Measurements from ENCODE around the gene DCXR.

Gene DCXR

DNA sequence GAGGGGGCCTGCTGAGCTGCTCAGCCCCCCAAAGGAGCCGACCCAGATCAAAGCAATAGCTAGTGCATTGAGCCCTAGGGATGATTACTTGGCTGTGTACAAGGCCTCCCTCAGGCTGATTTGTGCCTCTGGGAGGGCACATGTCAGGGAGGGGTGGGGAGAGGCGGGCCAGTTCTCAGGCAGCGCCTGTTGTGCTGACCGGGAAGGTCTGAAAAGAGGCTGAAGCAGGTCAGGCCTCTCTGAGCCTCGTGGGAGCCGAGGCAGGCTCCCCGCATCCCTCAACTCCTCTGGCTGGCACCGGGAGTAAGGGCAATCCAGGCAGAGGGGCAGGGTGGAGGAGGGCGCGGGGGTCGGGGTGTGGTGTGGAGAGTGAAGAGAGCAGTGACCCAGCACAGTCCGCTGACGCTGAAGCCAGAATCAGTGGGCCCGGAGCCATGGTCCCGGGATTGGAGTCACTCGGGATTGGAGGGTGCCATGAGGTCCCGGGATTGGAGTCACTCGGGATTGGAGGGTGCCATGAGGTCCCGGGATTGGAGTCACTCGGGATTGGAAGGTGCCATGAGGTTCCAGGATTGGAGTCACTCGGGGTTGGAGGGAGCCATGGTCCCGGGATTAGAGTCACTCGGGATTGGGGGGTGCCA, 3.0 kb downstream of the DCXR start:
- Histone ChIP-seq H3K36me3 (ENCODE audit: insufficient read depth, low read length) (no peaks in the 10 kb centered on the region), H3K9ac (ENCODE audit: low read depth, low read length) (no peak overlapping the region), H3K27ac (ENCODE audit: low read depth, low read length) (no peak overlapping the region), H3K4me3 (ENCODE audit: low read length) (no peak overlapping the region), H3K4me1 (ENCODE audit: insufficient read depth, low read length) (peaks cover 9% of the 10 kb centered on the region; the same call in 1 of the 2 replicates), H3K9me3 (ENCODE audit: insufficient read depth, low read depth, low read length) (no peaks in the 10 kb centered on the region), H3K27me3 (ENCODE audit: insufficient read depth, low read length) (no peaks in the 10 kb centered on the region)
- 78% methylated on average over 23 of the region's 23 CpGs for WGBS

DNA sequence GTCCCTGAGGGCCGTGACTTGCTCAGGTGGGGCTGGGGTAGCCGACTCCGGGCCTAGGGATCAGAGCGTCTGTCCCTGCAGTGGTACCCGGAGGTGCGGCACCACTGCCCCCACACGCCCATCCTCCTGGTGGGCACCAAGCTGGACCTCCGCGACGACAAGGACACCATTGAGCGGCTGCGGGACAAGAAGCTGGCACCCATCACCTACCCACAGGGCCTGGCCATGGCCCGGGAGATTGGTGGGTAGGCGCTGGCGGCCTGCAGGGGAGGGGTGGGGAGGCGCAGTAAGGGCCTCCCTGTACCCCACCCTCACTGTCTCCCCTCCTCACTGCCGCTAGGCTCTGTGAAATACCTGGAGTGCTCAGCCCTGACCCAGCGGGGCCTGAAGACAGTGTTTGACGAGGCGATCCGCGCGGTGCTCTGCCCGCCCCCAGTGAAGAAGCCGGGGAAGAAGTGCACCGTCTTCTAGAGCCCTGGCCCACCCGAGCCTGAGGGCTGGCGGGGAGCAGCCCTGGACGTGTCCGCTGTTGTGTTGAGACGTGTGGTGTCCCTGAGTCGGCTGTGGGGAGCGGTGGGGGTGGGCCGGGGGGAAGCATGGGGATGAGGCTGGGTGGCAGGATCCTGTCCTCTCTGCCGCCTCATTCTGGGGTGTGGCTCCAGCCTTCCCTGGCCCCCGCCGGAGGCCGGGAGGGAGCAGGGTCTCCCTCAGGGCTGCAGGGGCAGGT, 4.0 kb downstream of the DCXR start:
- no peaks in the 10 kb centered on the region for H3K27me3 ChIP-seq (ENCODE audit: insufficient read depth, low read length)
- no peak overlapping the region for H3K9ac ChIP-seq (ENCODE audit: low read depth, low read length)
- H3K36me3 ChIP-seq (ENCODE audit: insufficient read depth, low read length): no peaks in the 10 kb centered on the region
- H3K27ac ChIP-seq (ENCODE audit: low read depth, low read length): no peak overlapping the region
- no peak overlapping the region for H3K4me3 ChIP-seq (ENCODE audit: low read length)
- H3K9me3 ChIP-seq (ENCODE audit: insufficient read depth, low read depth, low read length): no peaks in the 10 kb centered on the region
- H3K4me1 ChIP-seq (ENCODE audit: insufficient read depth, low read length): peaks cover 9% of the 10 kb centered on the region; the same call in 1 of the 2 replicates
- WGBS: 92% methylated on average over 38 of the region's 38 CpGs

GRCh38 chr17:82031885-82032627, 5.4 kb downstream of the DCXR start:
- peak overlapping the region; percentile 66 for H3K9ac ChIP-seq (ENCODE audit: low read depth, low read length)
- 0 out of 2 replicates have a peak, but pooled peaks cover 5% of the 10 kb centered on the region for H3K4me1 ChIP-seq (ENCODE audit: insufficient read depth, low read length)
- no peaks in the 10 kb centered on the region for H3K9me3 ChIP-seq (ENCODE audit: insufficient read depth, low read depth, low read length)
- H3K27ac ChIP-seq (ENCODE audit: low read depth, low read length): no peak overlapping the region
- H3K36me3 ChIP-seq (ENCODE audit: insufficient read depth, low read length): no peaks in the 10 kb centered on the region
- 8% methylated on average over 55 of the region's 59 CpGs for WGBS
- peak overlapping the region; percentile 77 for H3K4me3 ChIP-seq (ENCODE audit: low read length)
- H3K27me3 ChIP-seq (ENCODE audit: insufficient read depth, low read length): no peaks in the 10 kb centered on the region

GRCh38 chr17:82031303-82031884, 6.1 kb downstream of the DCXR start, which contains the start of gene RAC3:
Gene RAC3, plus strand, starts transcription at chr17:82031678. Its CDS starts 84 bp downstream, at chr17:82031762.
- peak within 1 kb of the TSS; percentile 66 for H3K9ac ChIP-seq (ENCODE audit: low read depth, low read length)
- 0 out of 2 replicates have a peak, but pooled peaks cover 5% of the 10 kb centered on the region for H3K4me1 ChIP-seq (ENCODE audit: insufficient read depth, low read length)
- no peaks in the 10 kb centered on the region for H3K27me3 ChIP-seq (ENCODE audit: insufficient read depth, low read length)
- no peak within 1 kb of the TSS for H3K27ac ChIP-seq (ENCODE audit: low read depth, low read length)
- H3K9me3 ChIP-seq (ENCODE audit: insufficient read depth, low read depth, low read length): no peaks in the 10 kb centered on the region
- peak within 1 kb of the TSS; percentile 77 for H3K4me3 ChIP-seq (ENCODE audit: low read length)
- under 1% methylated on average over 76 of the region's 96 CpGs for WGBS
- H3K36me3 ChIP-seq (ENCODE audit: insufficient read depth, low read length): no peaks in the 10 kb centered on the region

- 1% methylated on average over 94 of the region's 94 CpGs for WGBS
- H3K9ac ChIP-seq (ENCODE audit: low read depth, low read length): peak overlapping the region; percentile 65
- no peaks in the 10 kb centered on the region for H3K36me3 ChIP-seq (ENCODE audit: insufficient read depth, low read length)
- H3K9me3 ChIP-seq (ENCODE audit: insufficient read depth, low read depth, low read length): no peaks in the 10 kb centered on the region
- H3K27ac ChIP-seq (ENCODE audit: low read depth, low read length): no peak overlapping the region
- H3K27me3 ChIP-seq (ENCODE audit: insufficient read depth, low read length): no peaks in the 10 kb centered on the region
- peak overlapping the region; percentile 60 for H3K4me3 ChIP-seq (ENCODE audit: low read length)
- 0 out of 2 replicates have a peak, but pooled peaks cover 5% of the 10 kb centered on the region for H3K4me1 ChIP-seq (ENCODE audit: insufficient read depth, low read length)
Observed at GRCh38 chr17:82030470-82031302, 6.8 kb downstream of the DCXR start.

DNA sequence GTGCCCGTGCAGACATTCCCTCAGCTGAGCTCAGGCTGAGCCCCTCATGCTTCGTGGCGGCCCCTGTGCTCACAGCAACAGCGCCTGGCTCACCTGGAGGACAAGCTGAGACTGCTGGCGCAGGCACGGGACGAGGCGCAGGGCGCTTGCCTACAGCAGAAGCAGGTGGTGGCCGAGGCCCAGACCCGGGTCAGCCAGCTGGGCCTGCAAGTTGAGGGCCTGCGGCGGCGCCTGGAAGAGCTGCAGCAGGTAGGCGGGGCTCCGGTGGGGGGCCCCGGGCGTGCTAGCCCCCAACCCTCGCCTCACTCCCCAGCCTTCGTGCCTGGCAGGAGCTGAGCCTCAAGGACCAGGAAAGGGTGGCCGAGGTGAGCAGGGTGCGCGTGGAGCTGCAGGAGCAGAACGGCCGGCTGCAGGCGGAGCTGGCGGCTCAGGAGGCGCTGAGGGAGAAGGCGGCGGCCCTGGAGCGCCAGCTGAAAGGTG, 7.5 kb downstream of the DCXR start:
- H3K4me1 ChIP-seq (ENCODE audit: insufficient read depth, low read length): 0 out of 2 replicates have a peak, but pooled peaks cover 5% of the 10 kb centered on the region
- H3K36me3 ChIP-seq (ENCODE audit: insufficient read depth, low read length): no peaks in the 10 kb centered on the region
- no peaks in the 10 kb centered on the region for H3K27me3 ChIP-seq (ENCODE audit: insufficient read depth, low read length)
- no peaks in the 10 kb centered on the region for H3K9me3 ChIP-seq (ENCODE audit: insufficient read depth, low read depth, low read length)
- peak overlapping the region; percentile 8; the same call in 1 of the 2 replicates for H3K4me3 ChIP-seq (ENCODE audit: low read length)
- no peak overlapping the region for H3K27ac ChIP-seq (ENCODE audit: low read depth, low read length)
- WGBS: 70% methylated on average over 31 of the region's 31 CpGs
- no peak overlapping the region for H3K9ac ChIP-seq (ENCODE audit: low read depth, low read length)

DNA sequence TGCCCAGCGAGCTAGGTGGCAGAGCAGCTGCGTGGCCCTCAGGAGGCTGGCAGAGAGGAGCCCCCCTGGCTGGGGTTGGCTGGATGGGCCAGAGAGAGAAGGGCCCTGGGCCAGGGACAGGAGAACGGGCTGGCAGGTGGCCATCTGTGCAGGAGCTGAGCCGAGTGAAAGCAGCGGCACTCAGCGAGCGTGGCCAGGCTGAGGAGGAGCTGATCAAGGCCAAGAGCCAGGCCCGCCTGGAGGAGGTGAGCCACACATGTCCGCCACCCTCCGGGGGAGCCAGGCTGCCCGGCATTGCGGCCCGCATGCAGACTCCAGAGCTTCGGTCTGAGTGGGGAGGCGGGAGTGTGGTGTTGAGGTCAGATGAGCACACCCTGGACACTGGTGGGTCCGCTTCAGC, 8.1 kb downstream of the DCXR start:
- no peak overlapping the region for H3K9ac ChIP-seq (ENCODE audit: low read depth, low read length)
- no peak overlapping the region for H3K27ac ChIP-seq (ENCODE audit: low read depth, low read length)
- WGBS: 94% methylated on average over 16 of the region's 16 CpGs
- no peaks in the 10 kb centered on the region for H3K9me3 ChIP-seq (ENCODE audit: insufficient read depth, low read depth, low read length)
- 0 out of 2 replicates have a peak, but pooled peaks cover 5% of the 10 kb centered on the region for H3K4me1 ChIP-seq (ENCODE audit: insufficient read depth, low read length)
- 0 out of 2 replicates have a peak, but pooled peaks cover under 1% of the 10 kb centered on the region for H3K27me3 ChIP-seq (ENCODE audit: insufficient read depth, low read length)
- H3K4me3 ChIP-seq (ENCODE audit: low read length): no peak overlapping the region
- no peaks in the 10 kb centered on the region for H3K36me3 ChIP-seq (ENCODE audit: insufficient read depth, low read length)

- Histone ChIP-seq H3K36me3 (ENCODE audit: insufficient read depth, low read length) (no peaks in the 10 kb centered on the region), H3K4me1 (ENCODE audit: insufficient read depth, low read length) (0 out of 2 replicates have a peak, but pooled peaks cover 5% of the 10 kb centered on the region), H3K27me3 (ENCODE audit: insufficient read depth, low read length) (0 out of 2 replicates have a peak, but pooled peaks cover 4% of the 10 kb centered on the region), H3K4me3 (ENCODE audit: low read length) (no peak overlapping the region), H3K9ac (ENCODE audit: low read depth, low read length) (no peak overlapping the region), H3K27ac (ENCODE audit: low read depth, low read length) (no peak overlapping the region), H3K9me3 (ENCODE audit: insufficient read depth, low read depth, low read length) (no peaks in the 10 kb centered on the region)
- 94% methylated on average over 9 of the region's 9 CpGs for WGBS
Observed at GRCh38 chr17:82028966-82029365, 8.5 kb downstream of the DCXR start.

- H3K4me1 ChIP-seq (ENCODE audit: insufficient read depth, low read length): 0 out of 2 replicates have a peak, but pooled peaks cover 5% of the 10 kb centered on the region
- H3K9ac ChIP-seq (ENCODE audit: low read depth, low read length): no peak overlapping the region
- H3K9me3 ChIP-seq (ENCODE audit: insufficient read depth, low read depth, low read length): no peaks in the 10 kb centered on the region
- H3K4me3 ChIP-seq (ENCODE audit: low read length): no peak overlapping the region
- H3K27me3 ChIP-seq (ENCODE audit: insufficient read depth, low read length): 0 out of 2 replicates have a peak, but pooled peaks cover 6% of the 10 kb centered on the region
- no peaks in the 10 kb centered on the region for H3K36me3 ChIP-seq (ENCODE audit: insufficient read depth, low read length)
- no peak overlapping the region for H3K27ac ChIP-seq (ENCODE audit: low read depth, low read length)
- 97% methylated on average over 13 of the region's 13 CpGs for WGBS
Observed at GRCh38 chr17:82028246-82028645, 9.3 kb downstream of the DCXR start.

All from HUES64 (cell line).